B cell (primary cell): ENCODE data around the gene KLHDC7B. TPM values are rescaled to one million over a fixed set of nuclear protein-coding genes. Genes with fewer than 3 reads are reported as not detected.
A peak's percentile ranks its signal among the peaks of the same experiment; 100 is the strongest.

Experiments
- ATAC-seq: fragments of 200-7000 bp; cut with Tn5 transposase; one replicate; pipeline ENCODE4 v1.10.0; 2021; ENCODE audit warnings: low read depth, mild to moderate bottlenecking, moderate number of reproducible peaks, moderate library complexity
- CTCF ChIA-PET: fragments of 350-600 bp; sonication (Branson Sonifier 250); formaldehyde crosslinking; loops from one replicate; lab custom pipeline; 2021; ENCODE audit warnings: antibody characterized with exemption, inconsistent platforms; lab: Charles Lee
- POLR2A ChIA-PET: fragments of 350-600 bp; sonication (Branson Sonifier 250); formaldehyde crosslinking; loops from one replicate; lab custom pipeline; 2021; ENCODE audit warnings: antibody characterized with exemption; lab: Charles Lee
- DNase-seq: peaks from one replicate; pipeline ENCODE4 v3.0.0; 2013
- H2AFZ ChIP-seq: 2 replicates; pipeline ENCODE4 v1.6.1; 2012; ENCODE audit warnings: mild to moderate bottlenecking, low read depth, low read length; ENCODE audit not compliant: insufficient read depth, poor library complexity, severe bottlenecking
- H3K27ac ChIP-seq, 2 donors: 1 replicate in 1 of 2; 2 replicates in 1 of 2; pipeline ENCODE4 v1.5.1; 2012 to 2013; ENCODE audit warnings: low read length in 2 of 2, mild to moderate bottlenecking in 2 of 2, moderate library complexity in 1 of 2
- H3K27me3 ChIP-seq, 4 experiments: fragments of 200-600 bp in 1 of 4; sonication (generic) in 1 of 4; replicated peaks in 1 of 4; 1 replicate in 2 of 4; 2 replicates in 2 of 4; pipeline versions ENCODE4 v1.6.1 to v1.7.0; 2013 to 2016; ENCODE audit warnings: low read length in 3 of 4, mild to moderate bottlenecking in 2 of 4, mixed read lengths in 1 of 4, moderate library complexity in 1 of 4; ENCODE audit not compliant: insufficient read depth in 4 of 4, control insufficient read depth in 3 of 4; ENCODE audit errors: control extremely low read depth in 1 of 4
- H3K36me3 ChIP-seq, 2 experiments: replicated peaks in 1 of 2; 1 replicate in 1 of 2; 2 replicates in 1 of 2; pipeline versions ENCODE4 v1.6.1 to v1.7.1; 2013; ENCODE audit warnings: low read length in 1 of 2; ENCODE audit not compliant: insufficient read depth in 2 of 2, control insufficient read depth in 1 of 2; ENCODE audit errors: control extremely low read depth in 1 of 2, extremely low read depth in 1 of 2
- H3K4me1 ChIP-seq, 2 donors: fragments of 200-600 bp in 1 of 2; sonication (generic) in 1 of 2; 1 replicate in 1 of 2; 2 replicates in 1 of 2; pipeline versions ENCODE4 v1.5.1 to v1.6.1; 2013 to 2017; ENCODE audit warnings: low read length in 2 of 2; ENCODE audit not compliant: control insufficient read depth in 2 of 2, insufficient read depth in 2 of 2
- H3K4me2 ChIP-seq: replicated peaks from 2 replicates; pipeline ENCODE3; 2012; ENCODE audit warnings: mild to moderate bottlenecking, low read depth, low read length; ENCODE audit not compliant: poor library complexity, severe bottlenecking
- H3K4me3 ChIP-seq, 5 experiments: fragments of 200-600 bp in 1 of 5; sonication (generic) in 1 of 5; 1 replicate in 3 of 5; 2 replicates in 2 of 5; pipeline versions ENCODE4 v1.5.1 to v1.7.0; 2011 to 2016; ENCODE audit warnings: low read length in 4 of 5, mild to moderate bottlenecking in 4 of 5, low read depth in 2 of 5, control low read depth in 1 of 5, moderate library complexity in 1 of 5; ENCODE audit not compliant: insufficient read depth in 1 of 5; ENCODE audit errors: control extremely low read depth in 1 of 5, extremely low read depth in 1 of 5
- H3K79me2 ChIP-seq: fragments of 200-600 bp; sonication (generic); one replicate; pipeline ENCODE4 v1.6.0; 2016; ENCODE audit warnings: low read length; ENCODE audit not compliant: control insufficient read depth, insufficient read depth
- H3K9ac ChIP-seq: fragments of 200-600 bp; sonication (generic); 2 replicates; pipeline ENCODE4 v1.6.1; 2017; ENCODE audit warnings: mild to moderate bottlenecking, low read length, moderate library complexity
- H3K9me3 ChIP-seq, 3 donors: one replicate each; pipeline versions ENCODE4 v1.6.1 to v1.7.1; 2013; ENCODE audit warnings: low read length in 2 of 3; ENCODE audit not compliant: control insufficient read depth in 2 of 3, insufficient read depth in 1 of 3; ENCODE audit errors: control extremely low read depth in 1 of 3
- H4K20me1 ChIP-seq: 2 replicates; pipeline ENCODE4 v1.6.0; 2012; ENCODE audit warnings: mild to moderate bottlenecking, low read length; ENCODE audit not compliant: insufficient read depth, control insufficient read depth, poor library complexity, severe bottlenecking
- H3K27ac Mint-ChIP-seq: one replicate; pipeline ENCODE4 v1.8.0; 2021; ENCODE audit warnings: mixed read lengths
- H3K27me3 Mint-ChIP-seq: one replicate; pipeline ENCODE4 v1.8.0; 2021; ENCODE audit warnings: mixed read lengths
- H3K4me1 Mint-ChIP-seq: one replicate; pipeline ENCODE4 v1.8.0; 2021; ENCODE audit warnings: mixed read lengths
- H3K4me3 Mint-ChIP-seq: one replicate; pipeline ENCODE4 v1.8.0; 2021; ENCODE audit warnings: mixed read lengths
- H3K9me3 Mint-ChIP-seq: one replicate; pipeline ENCODE4 v1.8.0; 2022; ENCODE audit warnings: mixed read lengths; ENCODE audit not compliant: insufficient read depth
- EZH2 ChIP-seq: IDR thresholded peaks from 2 replicates; pipeline ENCODE4 v1.6.1; 2012; ENCODE audit warnings: borderline replicate concordance, low read depth, mild to moderate bottlenecking, moderate library complexity, low read length; ENCODE audit not compliant: insufficient read depth, poor library complexity, severe bottlenecking
- WGBS: methylation state at CpG from one replicate; pipeline ENCODE4 v1.1.5; 2013; ENCODE audit warnings: missing lambda C conversion rate; ENCODE audit not compliant: insufficient coverage; 5-methylcytosine and 5-hydroxymethylcytosine counted together
- intact Hi-C: fragments of 100-400 bp; cut with micrococcal nuclease; formaldehyde crosslinking; loops from one replicate; pipeline ENCODE4 v1.10.0; 2022
- polyA plus RNA-seq: library from polyadenylated mRNA; depleted of rRNA; stranded (reverse); fragments of >200 nt; gene quantifications from 2 replicates; pipeline ENCODE4 v1.2.3, GENCODE V29; 2012
- total RNA-seq, 2 donors: library from RNA; stranded (reverse); fragments of 120-200 nt in 1 of 2; gene quantifications; 1 replicate in 1 of 2; 2 replicates in 1 of 2; pipeline versions ENCODE4 v1.2.3 to v1.2.4, GENCODE V29; 2013 to 2022
- TF ChIP-seq, protein P1 (sequence below): fragments of 200-600 bp; IDR thresholded peaks from one replicate; pipeline ENCODE4 v1.8.0; 2022; ENCODE audit warnings: antibody characterized with exemption, mild to moderate bottlenecking

The KLHDC7B gene
- total and polyA plus RNA-seq, 2 donors (not counting 1 experiment from before 2014, with no cell fraction given), result 1.8 to 6.2 TPM

DNA sequence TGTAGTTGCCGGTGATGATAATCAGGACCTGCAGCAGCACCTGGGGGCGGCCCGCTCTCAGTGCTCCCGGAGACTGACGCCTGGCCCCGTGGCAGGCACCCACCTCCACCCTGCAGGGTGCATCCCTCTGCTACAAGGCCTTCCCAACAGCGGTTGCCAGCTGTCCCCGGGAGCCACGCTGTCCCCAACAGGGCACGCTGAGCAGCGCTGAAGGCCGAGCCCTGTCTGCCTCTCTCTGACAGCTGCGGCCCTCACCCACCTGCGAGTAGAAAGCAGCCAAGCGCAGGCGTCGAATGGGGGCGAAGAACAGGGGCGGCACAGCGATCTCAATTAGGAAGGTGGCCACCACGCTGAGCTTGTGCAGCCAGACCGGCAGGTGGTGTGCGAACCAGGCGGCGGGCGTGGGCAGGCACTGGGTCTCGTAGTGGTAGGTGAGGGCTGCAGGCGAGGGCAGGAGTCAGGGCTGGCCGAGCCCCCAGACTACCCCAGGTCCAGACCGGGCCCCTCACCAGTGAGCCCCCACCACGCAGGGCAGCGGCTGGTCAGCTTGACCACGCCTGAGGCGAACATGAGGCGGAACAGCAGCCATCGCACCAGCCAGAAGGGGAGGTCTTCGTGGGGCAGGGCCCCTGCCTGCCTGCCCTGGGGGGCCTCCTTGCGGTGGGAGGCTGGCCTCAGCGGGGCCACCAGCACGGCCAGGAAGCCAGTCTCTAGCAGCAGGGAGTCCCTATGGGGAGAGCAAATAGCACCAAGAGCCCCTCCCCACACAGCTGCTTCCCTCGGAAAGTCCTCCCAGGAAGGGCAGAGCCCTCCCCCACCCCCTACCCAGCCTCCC is 39.7 kb upstream of the KLHDC7B start:
- H3K27ac Mint-ChIP-seq, result no peak overlapping the region
- ChIA-PET POLR2A (interaction anchor here (0.5 to 1.1 kb wide), 3 partner anchors 13 to 109 kb away, joined by 3 to 7 read pairs (median 5); no protein-coding TSS in a partner anchor), CTCF (interaction anchor here (0.9 to 5.8 kb wide), 2 partner anchors 19 to 79 kb away, joined by 5 to 71 read pairs; partner anchors contain the start of gene SCO2)
- TF ChIP-seq, protein P1, sequence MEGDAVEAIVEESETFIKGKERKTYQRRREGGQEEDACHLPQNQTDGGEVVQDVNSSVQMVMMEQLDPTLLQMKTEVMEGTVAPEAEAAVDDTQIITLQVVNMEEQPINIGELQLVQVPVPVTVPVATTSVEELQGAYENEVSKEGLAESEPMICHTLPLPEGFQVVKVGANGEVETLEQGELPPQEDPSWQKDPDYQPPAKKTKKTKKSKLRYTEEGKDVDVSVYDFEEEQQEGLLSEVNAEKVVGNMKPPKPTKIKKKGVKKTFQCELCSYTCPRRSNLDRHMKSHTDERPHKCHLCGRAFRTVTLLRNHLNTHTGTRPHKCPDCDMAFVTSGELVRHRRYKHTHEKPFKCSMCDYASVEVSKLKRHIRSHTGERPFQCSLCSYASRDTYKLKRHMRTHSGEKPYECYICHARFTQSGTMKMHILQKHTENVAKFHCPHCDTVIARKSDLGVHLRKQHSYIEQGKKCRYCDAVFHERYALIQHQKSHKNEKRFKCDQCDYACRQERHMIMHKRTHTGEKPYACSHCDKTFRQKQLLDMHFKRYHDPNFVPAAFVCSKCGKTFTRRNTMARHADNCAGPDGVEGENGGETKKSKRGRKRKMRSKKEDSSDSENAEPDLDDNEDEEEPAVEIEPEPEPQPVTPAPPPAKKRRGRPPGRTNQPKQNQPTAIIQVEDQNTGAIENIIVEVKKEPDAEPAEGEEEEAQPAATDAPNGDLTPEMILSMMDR, result no peak
- TF ChIP-seq EZH2, result no peak
- Histone ChIP-seq H3K79me2 (peaks cover 46% of the 10 kb centered on the region), H3K27ac (no peak overlapping the region), H4K20me1 (peaks cover 30% of the 10 kb centered on the region), H3K9me3 (no peaks in the 10 kb centered on the region), H2AFZ (no peak overlapping the region), H3K36me3 (peaks cover 0 to 32% of the 10 kb centered on the region in 2 experiments), H3K9ac (no peak overlapping the region), H3K4me2 (peak overlapping the region; percentile 93), H3K4me3 (peak overlapping the region in 1 of 5 experiments; percentile 90), H3K27me3 (no peaks in the 10 kb centered on the region), H3K4me1 (peaks cover 19 to 29% of the 10 kb centered on the region in 2 donors)
- peak overlapping the region; percentile 95 for H3K4me3 Mint-ChIP-seq
- peaks cover 27% of the 10 kb centered on the region for H3K4me1 Mint-ChIP-seq
- 96% methylated on average over 40 of the region's 41 CpGs for WGBS
- H3K9me3 Mint-ChIP-seq, result no peaks in the 10 kb centered on the region
- intact Hi-C loops, result loop anchor here (5.0 kb wide), 1 partner anchor 164 kb away; the partner anchor contains the start of gene PPP6R2
- peak; percentile 33 for DNase-seq
- no peaks in the 10 kb centered on the region for H3K27me3 Mint-ChIP-seq
- no peak for ATAC-seq
